Measurements from ENCODE around the gene SPOCK3.

DNA sequence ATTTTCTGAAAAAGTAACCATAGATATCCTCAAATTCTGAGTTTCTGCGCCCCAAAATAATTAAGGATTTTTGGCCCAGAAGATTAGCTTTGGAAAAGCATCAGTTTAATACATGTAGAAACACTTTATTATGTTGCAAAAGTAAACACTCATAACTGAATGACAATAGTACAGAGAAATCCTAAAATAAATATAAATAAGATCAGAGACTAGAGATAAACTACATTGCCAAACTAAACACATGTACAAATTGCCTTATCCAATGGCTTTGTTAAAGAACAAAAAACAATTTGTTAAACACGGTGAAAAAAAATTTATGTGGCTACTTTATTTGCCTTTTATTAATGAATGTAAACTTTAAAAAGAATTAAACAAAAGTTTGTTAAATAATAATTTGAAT lies 17.5 kb downstream of the SPOCK3 start:
- TF ChIP-seq, protein P1, sequence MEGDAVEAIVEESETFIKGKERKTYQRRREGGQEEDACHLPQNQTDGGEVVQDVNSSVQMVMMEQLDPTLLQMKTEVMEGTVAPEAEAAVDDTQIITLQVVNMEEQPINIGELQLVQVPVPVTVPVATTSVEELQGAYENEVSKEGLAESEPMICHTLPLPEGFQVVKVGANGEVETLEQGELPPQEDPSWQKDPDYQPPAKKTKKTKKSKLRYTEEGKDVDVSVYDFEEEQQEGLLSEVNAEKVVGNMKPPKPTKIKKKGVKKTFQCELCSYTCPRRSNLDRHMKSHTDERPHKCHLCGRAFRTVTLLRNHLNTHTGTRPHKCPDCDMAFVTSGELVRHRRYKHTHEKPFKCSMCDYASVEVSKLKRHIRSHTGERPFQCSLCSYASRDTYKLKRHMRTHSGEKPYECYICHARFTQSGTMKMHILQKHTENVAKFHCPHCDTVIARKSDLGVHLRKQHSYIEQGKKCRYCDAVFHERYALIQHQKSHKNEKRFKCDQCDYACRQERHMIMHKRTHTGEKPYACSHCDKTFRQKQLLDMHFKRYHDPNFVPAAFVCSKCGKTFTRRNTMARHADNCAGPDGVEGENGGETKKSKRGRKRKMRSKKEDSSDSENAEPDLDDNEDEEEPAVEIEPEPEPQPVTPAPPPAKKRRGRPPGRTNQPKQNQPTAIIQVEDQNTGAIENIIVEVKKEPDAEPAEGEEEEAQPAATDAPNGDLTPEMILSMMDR (conservative IDR thresholded peaks at IDR 0.05; ENCODE audit: low read depth in 2 of 2), result no peak
- TF ChIP-seq STAT1 (IDR thresholded peaks at IDR 0.05; ENCODE audit: unreplicated experiment) (no peak), EZH2 (IDR thresholded peaks at IDR 0.05; ENCODE audit: low read depth, unreplicated experiment) (no peak), JUNB (IDR thresholded peaks at IDR 0.05; ENCODE audit: unreplicated experiment) (no peak), REST (IDR thresholded peaks at IDR 0.05; ENCODE audit: unreplicated experiment) (no peak)

Data from GM23338 (cell line).